Activated CD4-positive, CD25-positive, alpha-beta regulatory T cell treated with anti-CD3 and anti-CD28 coated beads, Interleukin-2, amount 50 U/mL, for 72 hours (primary cell): ENCODE measurements around the gene TRPM6.
"Not testable (repeated sequence)": the region's sequence is repeated elsewhere in the genome, so short reads cannot be mapped to it uniquely, and the experiment has no call there.

Experiments
- DNase-seq: peaks from one replicate; pipeline ENCODE4 v3.0.0; 2021

The TRPM6 gene

GRCh38 chr9:74858751-74859414 lies 28.8 kb downstream of the TRPM6 start:
- no peak for DNase-seq

GRCh38 chr9:74856989-74857388 lies 30.7 kb downstream of the TRPM6 start:
- no peak for DNase-seq

- DNase-seq: no peak
Observed at GRCh38 chr9:74855072-74855471, 32.6 kb downstream of the TRPM6 start.

- DNase-seq: not testable (repeated sequence)
Observed at GRCh38 chr9:74853024-74853423, 34.7 kb downstream of the TRPM6 start.

- DNase-seq: no peak
Observed at GRCh38 chr9:74848153-74848525, 39.6 kb downstream of the TRPM6 start.

GRCh38 chr9:74847478-74848152 lies 40.1 kb downstream of the TRPM6 start:
- DNase-seq: no peak

- DNase-seq: no peak
Observed at GRCh38 chr9:74846766-74847165, 41.0 kb downstream of the TRPM6 start.

GRCh38 chr9:74838351-74838750 lies 49.4 kb downstream of the TRPM6 start:
- no peak for DNase-seq

GRCh38 chr9:74824654-74825053 lies 63.1 kb downstream of the TRPM6 start:
- no peak for DNase-seq

- DNase-seq: no peak
Observed at GRCh38 chr9:74821636-74822035, 66.1 kb downstream of the TRPM6 start.

- no peak for DNase-seq
Observed at GRCh38 chr9:74817816-74818215, 69.9 kb downstream of the TRPM6 start.

- DNase-seq: no peak
Observed at GRCh38 chr9:74817281-74817810, 70.4 kb downstream of the TRPM6 start.

GRCh38 chr9:74810200-74810599 lies 77.5 kb downstream of the TRPM6 start:
- DNase-seq: no peak

GRCh38 chr9:74804018-74804385 lies 83.7 kb downstream of the TRPM6 start:
- no peak for DNase-seq

GRCh38 chr9:74803376-74804017 lies 84.2 kb downstream of the TRPM6 start:
- DNase-seq: no peak

- DNase-seq: no peak
Observed at GRCh38 chr9:74800226-74800625, 87.5 kb downstream of the TRPM6 start.

- no peak for DNase-seq
Observed at GRCh38 chr9:74795803-74796202, 91.9 kb downstream of the TRPM6 start.

GRCh38 chr9:74795081-74795480 lies 92.6 kb downstream of the TRPM6 start:
- no peak for DNase-seq

GRCh38 chr9:74784506-74784905 lies 103.2 kb downstream of the TRPM6 start:
- no peak for DNase-seq

GRCh38 chr9:74783408-74783807 lies 104.3 kb downstream of the TRPM6 start:
- DNase-seq: no peak

GRCh38 chr9:74777136-74777879 lies 110.4 kb downstream of the TRPM6 start:
- peak; percentile 57 for DNase-seq

- DNase-seq: no peak
Observed at GRCh38 chr9:74775396-74775795, 112.3 kb downstream of the TRPM6 start.

- DNase-seq: peak; percentile 60
Observed at GRCh38 chr9:74773886-74774479, 113.7 kb downstream of the TRPM6 start.
